LNCAP (cell line): ENCODE results near the gene BET1.

Experiments
- TF ChIP-seq, protein P1 (sequence below): fragments of 450-650 bp; IDR thresholded peaks from 2 replicates; pipeline ENCODE4 v1.5.1; 2017; ENCODE audit warnings: mild to moderate bottlenecking

The BET1 gene

GRCh38 chr7:94008537-94008936, 4.4 kb upstream of the BET1 start:
- TF ChIP-seq, protein P1, sequence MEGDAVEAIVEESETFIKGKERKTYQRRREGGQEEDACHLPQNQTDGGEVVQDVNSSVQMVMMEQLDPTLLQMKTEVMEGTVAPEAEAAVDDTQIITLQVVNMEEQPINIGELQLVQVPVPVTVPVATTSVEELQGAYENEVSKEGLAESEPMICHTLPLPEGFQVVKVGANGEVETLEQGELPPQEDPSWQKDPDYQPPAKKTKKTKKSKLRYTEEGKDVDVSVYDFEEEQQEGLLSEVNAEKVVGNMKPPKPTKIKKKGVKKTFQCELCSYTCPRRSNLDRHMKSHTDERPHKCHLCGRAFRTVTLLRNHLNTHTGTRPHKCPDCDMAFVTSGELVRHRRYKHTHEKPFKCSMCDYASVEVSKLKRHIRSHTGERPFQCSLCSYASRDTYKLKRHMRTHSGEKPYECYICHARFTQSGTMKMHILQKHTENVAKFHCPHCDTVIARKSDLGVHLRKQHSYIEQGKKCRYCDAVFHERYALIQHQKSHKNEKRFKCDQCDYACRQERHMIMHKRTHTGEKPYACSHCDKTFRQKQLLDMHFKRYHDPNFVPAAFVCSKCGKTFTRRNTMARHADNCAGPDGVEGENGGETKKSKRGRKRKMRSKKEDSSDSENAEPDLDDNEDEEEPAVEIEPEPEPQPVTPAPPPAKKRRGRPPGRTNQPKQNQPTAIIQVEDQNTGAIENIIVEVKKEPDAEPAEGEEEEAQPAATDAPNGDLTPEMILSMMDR, result no peak

- TF ChIP-seq, protein P1, result no peak
These were observed 1.6 kb upstream of the BET1 start for GRCh38 chr7:94005753-94006152.

DNA sequence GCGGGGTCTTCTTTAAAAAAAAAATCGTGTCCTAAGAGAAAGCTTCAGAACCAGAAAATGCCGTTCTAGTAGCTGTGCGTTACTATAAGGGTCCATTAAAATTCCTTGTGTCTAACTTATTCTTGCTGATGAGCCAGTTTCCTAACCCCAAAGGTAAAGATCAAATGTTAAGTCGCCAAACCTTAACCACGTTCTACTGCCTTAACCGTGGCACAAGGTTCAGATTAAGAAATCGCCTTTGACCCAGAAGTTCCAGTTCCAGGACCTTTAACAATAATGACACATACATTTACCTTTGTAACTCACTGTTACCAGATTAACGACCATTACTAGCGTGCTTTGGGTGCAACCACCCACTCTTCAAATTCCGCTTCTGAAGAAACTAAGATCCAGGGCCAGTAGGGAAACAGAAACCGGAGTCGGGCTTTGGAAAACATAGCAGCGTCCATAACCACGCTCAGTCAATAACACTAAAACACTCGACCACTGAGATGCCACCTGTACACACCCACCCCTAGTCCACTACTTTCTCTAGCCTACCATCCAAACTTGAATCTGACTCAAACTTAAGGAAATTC, 620 bp downstream of the BET1 start:
- TF ChIP-seq, protein P1, result no peak

DNA sequence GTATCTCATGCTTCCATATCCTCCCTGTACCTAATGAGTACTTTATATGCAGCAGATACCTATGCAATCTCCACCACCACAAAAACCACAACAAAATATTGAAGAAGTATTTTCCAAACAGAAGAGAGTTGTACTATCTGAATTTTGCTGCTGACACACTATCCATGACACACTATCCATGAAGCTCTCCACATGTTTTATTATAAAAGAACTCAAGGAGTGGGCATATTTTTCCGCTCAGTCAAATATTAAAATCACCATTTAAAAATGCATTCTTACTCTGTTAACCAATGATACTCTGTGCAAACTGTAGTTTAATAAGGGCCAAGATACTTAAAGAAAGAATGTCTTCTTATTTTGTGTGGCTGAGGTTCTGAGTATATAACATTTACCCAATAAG, 2.8 kb downstream of the BET1 start:
- TF ChIP-seq, protein P1, result no peak

DNA sequence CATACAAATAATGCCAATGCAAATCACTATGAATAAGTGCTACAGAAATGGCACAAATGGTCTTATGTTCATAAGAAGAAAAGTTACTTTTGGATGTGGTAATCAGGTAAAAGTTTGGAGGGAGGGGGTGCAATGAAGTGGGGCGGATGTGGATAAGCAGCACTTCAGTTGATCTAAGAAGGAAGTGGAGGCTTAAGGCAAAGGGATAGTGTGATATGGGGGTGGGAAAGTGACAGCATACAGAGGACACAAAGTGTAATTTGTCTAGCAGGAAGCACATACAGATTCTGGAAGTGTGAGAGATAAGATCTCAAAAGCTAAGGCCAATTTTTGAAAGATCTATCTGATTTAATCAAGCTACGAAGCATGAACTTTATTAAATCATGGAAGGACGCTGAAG, 6.3 kb downstream of the BET1 start:
- TF ChIP-seq, protein P1, result no peak

- TF ChIP-seq, protein P1, result no peak
These were observed 11.6 kb downstream of the BET1 start for GRCh38 chr7:93992421-93993110.

- TF ChIP-seq, protein P1, result no peak
These were observed 16.9 kb downstream of the BET1 start for GRCh38 chr7:93987297-93987696.
